ENCODE measurements around the gene ILDR2. TPM values are rescaled to one million over a fixed set of nuclear protein-coding genes. Genes with fewer than 3 reads are reported as not detected.

The ILDR2 gene
- total and polyA plus RNA-seq, 4 donors = 0.06 to 3.8 (median 0.33) TPM

DNA sequence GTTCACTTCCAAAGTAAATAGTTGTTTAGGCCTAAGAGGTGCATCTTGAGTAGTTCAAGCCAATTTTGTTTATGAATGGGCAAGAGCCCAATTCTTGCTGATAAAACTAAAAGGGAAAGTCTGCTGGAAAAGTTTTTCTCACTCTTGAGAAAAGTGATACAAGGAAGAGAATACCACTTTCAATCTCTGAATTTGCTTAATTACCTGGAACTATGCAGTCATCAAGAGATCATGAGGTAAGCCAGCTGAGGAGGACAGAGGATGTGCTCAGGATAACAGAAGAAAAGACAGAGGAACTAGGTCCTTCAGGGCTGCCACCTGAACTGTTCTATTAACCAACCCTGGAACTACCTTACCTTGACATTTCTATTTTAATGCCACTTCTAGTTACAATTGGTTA lies 42.2 kb downstream of the ILDR2 start:
- TF ChIP-seq CTCF (IDR thresholded peaks at IDR 0.05; ENCODE audit: control extremely low read depth, extremely low read depth) = no peak
- DNase-seq (no peak), ATAC-seq (ENCODE audit: insufficient read depth, low FRiP score) (no peak)

DNA sequence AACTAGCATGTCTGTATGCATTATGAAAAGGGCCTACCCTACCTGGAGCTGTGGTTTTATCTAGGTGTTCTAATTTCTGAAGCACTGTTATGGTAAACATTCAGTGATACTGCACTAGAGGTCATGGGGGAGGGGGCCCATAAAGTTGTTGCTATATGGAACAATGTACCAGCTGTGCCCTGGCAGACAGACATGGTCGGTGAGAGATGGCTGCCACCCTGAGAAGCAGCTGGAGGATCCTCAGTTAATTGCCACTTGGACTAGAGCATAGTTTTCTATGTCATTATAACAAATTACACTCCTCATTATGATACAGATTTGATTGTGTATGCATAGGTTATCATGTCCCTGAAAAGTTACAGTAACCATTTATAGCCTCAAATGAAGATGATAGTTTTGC lies 45.4 kb downstream of the ILDR2 start:
- Histone ChIP-seq H3K4me3 (no peak overlapping the region), H3K36me3 (ENCODE audit: control insufficient read depth in 4 of 4, insufficient read depth in 4 of 4, low read length in 4 of 4) (no peaks in the 10 kb centered on the region), H3K9me3 (ENCODE audit: control insufficient read depth in 4 of 4, insufficient read depth in 3 of 4, low read length in 3 of 4) (peaks cover 0 to 1% (median 0%) of the 10 kb centered on the region in 4 donors), H3K9ac (ENCODE audit: insufficient read depth in 1 of 2, low read length in 2 of 2) (no peak overlapping the region), H3K4me1 (ENCODE audit: control insufficient read depth in 5 of 5, insufficient read depth in 5 of 5, low read length in 5 of 5) (peaks cover 0 to 17% (median 0%) of the 10 kb centered on the region in 5 donors), H3K27ac (ENCODE audit: low read depth in 1 of 2, low read length in 1 of 2) (no peak overlapping the region), H3K27me3 (ENCODE audit: control insufficient read depth in 3 of 3, insufficient read depth in 3 of 3, low read length in 2 of 3) (peaks cover 0 to 4% (median 0%) of the 10 kb centered on the region in 3 donors)
- WGBS, 2 donors = 76 to 93% methylated on average over 1 of the region's 1 CpG
- no peak for TF ChIP-seq CTCF (IDR thresholded peaks at IDR 0.05; ENCODE audit: control extremely low read depth, extremely low read depth)
- ATAC-seq (ENCODE audit: insufficient read depth, low FRiP score) (no peak), DNase-seq (no peak)

More for the DNA sequence above, 42.2 kb downstream of the ILDR2 start:
- Histone ChIP-seq H3K36me3 (ENCODE audit: control insufficient read depth in 4 of 4, insufficient read depth in 4 of 4, low read length in 4 of 4) (no peaks in the 10 kb centered on the region), H3K4me1 (ENCODE audit: control insufficient read depth in 5 of 5, insufficient read depth in 5 of 5, low read length in 5 of 5) (peaks cover 0 to 3% (median 0%) of the 10 kb centered on the region in 5 donors), H3K9me3 (ENCODE audit: control insufficient read depth in 4 of 4, insufficient read depth in 3 of 4, low read length in 3 of 4) (peaks cover 0 to 1% (median 0%) of the 10 kb centered on the region in 4 donors), H3K27ac (ENCODE audit: low read depth in 1 of 2, low read length in 1 of 2) (no peak overlapping the region), H3K27me3 (ENCODE audit: control insufficient read depth in 3 of 3, insufficient read depth in 3 of 3, low read length in 2 of 3) (peaks cover 0 to 4% (median 0%) of the 10 kb centered on the region in 3 donors), H3K9ac (ENCODE audit: insufficient read depth in 1 of 2, low read length in 2 of 2) (no peak overlapping the region), H3K4me3 (no peak overlapping the region)

DNA sequence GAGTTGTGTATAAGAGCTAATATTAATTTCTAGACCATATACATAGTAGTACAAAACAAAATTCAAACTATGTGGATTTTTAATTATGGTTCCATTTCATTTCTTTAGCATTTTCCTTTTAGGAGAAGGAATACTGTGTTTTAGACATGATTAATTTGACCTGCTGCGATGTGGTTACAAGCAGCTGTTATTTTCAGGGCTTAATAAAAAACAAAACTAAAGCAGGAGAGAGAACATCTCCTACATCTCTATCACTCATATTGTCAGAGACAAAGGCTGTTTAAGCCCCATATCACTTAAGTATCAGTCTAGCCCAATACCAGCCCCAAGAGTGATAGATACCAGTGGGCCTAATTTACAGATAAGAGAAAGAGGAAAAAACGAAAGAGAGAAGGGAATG lies 47.6 kb downstream of the ILDR2 start:
- Histone ChIP-seq H3K27me3 (ENCODE audit: control insufficient read depth in 3 of 3, insufficient read depth in 3 of 3, low read length in 2 of 3) (peaks cover 0 to 9% (median 5%) of the 10 kb centered on the region in 3 donors), H3K4me3 (no peak overlapping the region), H3K36me3 (ENCODE audit: control insufficient read depth in 4 of 4, insufficient read depth in 4 of 4, low read length in 4 of 4) (no peaks in the 10 kb centered on the region), H3K27ac (ENCODE audit: low read depth in 1 of 2, low read length in 1 of 2) (no peak overlapping the region), H3K4me1 (ENCODE audit: control insufficient read depth in 5 of 5, insufficient read depth in 5 of 5, low read length in 5 of 5) (peaks cover 0 to 18% (median 0%) of the 10 kb centered on the region in 5 donors), H3K9me3 (ENCODE audit: control insufficient read depth in 4 of 4, insufficient read depth in 3 of 4, low read length in 3 of 4) (no peaks in the 10 kb centered on the region), H3K9ac (ENCODE audit: insufficient read depth in 1 of 2, low read length in 2 of 2) (no peak overlapping the region)
- ATAC-seq (ENCODE audit: insufficient read depth, low FRiP score) = no peak
- no peak for DNase-seq
- TF ChIP-seq CTCF (IDR thresholded peaks at IDR 0.05; ENCODE audit: control extremely low read depth, extremely low read depth) = no peak
- WGBS, 2 donors = 85 to 88% methylated on average over 2 of the region's 2 CpGs

Data from lung (tissue), 12 donors.